Heart left ventricle (tissue), 16 donors: ENCODE data around the gene NPBWR2. TPM values are rescaled to one million over a fixed set of nuclear protein-coding genes. Genes with fewer than 3 reads are reported as not detected.

ENCODE experiments used
- ATAC-seq, 4 donors: fragments of 200-7000 bp; cut with Tn5 transposase; one replicate each; pipeline ENCODE4 v1.9.1; 2020 to 2022; ENCODE audit warnings: moderate library complexity in 4 of 4, mild to moderate bottlenecking in 3 of 4, moderate number of reproducible peaks in 1 of 4
- DNase-seq, 5 donors: peaks; one replicate each; pipeline ENCODE4 v3.0.0-alpha.2; 2020
- H3K27ac ChIP-seq, 12 donors: fragments of 200-600 bp; sonication (generic) in 4 of 12; one replicate each; pipeline versions ENCODE4 v1.5.0 to v1.8.0; 2016 to 2022; ENCODE audit warnings: mild to moderate bottlenecking in 2 of 12
- H3K27me3 ChIP-seq, 9 donors: fragments of 200-600 bp; sonication (generic) in 2 of 9; one replicate each; pipeline versions ENCODE4 v1.5.1 to v1.8.0; 2016 to 2022; ENCODE audit warnings: mild to moderate bottlenecking in 3 of 9
- H3K36me3 ChIP-seq, 9 donors: fragments of 200-600 bp; sonication (generic) in 2 of 9; one replicate each; pipeline versions ENCODE4 v1.5.0 to v1.8.0; 2018 to 2022; ENCODE audit warnings: mild to moderate bottlenecking in 2 of 9
- H3K4me1 ChIP-seq, 12 donors: fragments of 200-600 bp; sonication (generic) in 4 of 12; one replicate each; pipeline versions ENCODE4 v1.5.0 to v1.8.0; 2016 to 2022; ENCODE audit warnings: mild to moderate bottlenecking in 3 of 12
- H3K4me3 ChIP-seq, 12 donors: fragments of 200-600 bp; sonication (generic) in 4 of 12; one replicate each; pipeline versions ENCODE4 v1.5.0 to v1.8.0; 2017 to 2022; ENCODE audit warnings: mild to moderate bottlenecking in 9 of 12, moderate library complexity in 4 of 12
- H3K9me3 ChIP-seq, 12 donors: fragments of 200-600 bp; sonication (generic) in 4 of 12; one replicate each; pipeline versions ENCODE4 v1.5.0 to v1.8.0; 2016 to 2022; ENCODE audit warnings: mild to moderate bottlenecking in 1 of 12
- CTCF ChIP-seq, 12 donors: fragments of 200-600 bp; sonication (generic) in 4 of 12; IDR thresholded peaks; one replicate each; pipeline versions ENCODE4 v1.5.0 to v1.8.0; 2018 to 2022; ENCODE audit warnings: antibody characterized with exemption in 12 of 12, mild to moderate bottlenecking in 5 of 12
- POLR2A ChIP-seq, 2 donors: fragments of 450-650 bp; IDR thresholded peaks; one replicate each; pipeline ENCODE4 v1.6.1; 2017; ENCODE audit warnings: antibody characterized with exemption in 2 of 2, mild to moderate bottlenecking in 2 of 2, moderate library complexity in 2 of 2
- WGBS, 4 donors: extraction: QIAGEN DNeasy Blood & Tissue Kit in 2 of 4; methylation state at CpG; one replicate each; pipeline versions ENCODE4 v1.1.5 to v1.1.7; 2013 to 2018; 5-methylcytosine and 5-hydroxymethylcytosine counted together
- intact Hi-C, 10 donors: fragments of 100-400 bp; cut with DNase I; formaldehyde crosslinking; loops; one replicate each; pipeline versions ENCODE4 v1.11.1 to v1.14.2; 2022
- polyA plus RNA-seq, 2 donors: library from polyadenylated mRNA; stranded (reverse); fragments of 200-250 nt; gene quantifications; one replicate each; pipeline ENCODE4 v1.2.3, GENCODE V29; 2013
- total RNA-seq, 9 donors: library from RNA; depleted of rRNA in 2 of 9; stranded (reverse); fragments of >200 nt in 2 of 9; fragmentation: NEBNext Ultra II Directional in 3 of 9; extraction: Animal tissue kit (Norgen Biotek cat#: 25700) in 3 of 9; gene quantifications; one replicate each; pipeline versions ENCODE4 v1.1.0 to v1.2.4, GENCODE V29; 2016 to 2023
- donor health status: ischemic (EF 13 %, LVEDD 7.1; RV severe dilation, severe dysfunction).
- donor health status: healthy with polysubstance abuse.
- donor health status: DM: no; HTN: yes; CAD: no.
- donor health status: DM: no; HTN: no; CAD: no.
- donor health status: ischemic (EF 25% LVEDD 6.9; RV normal size, moderate dysfunction).
- donor health status: ischemic (EF 25% LVEDD 5.7; RV mildly dilated, moderate dysfunction).
- donor health status: healthy.
- donor health status: DM: yes; HTN: yes; CAD: no.
- donor health status: ischemic (EF 35%, LVEDD 5.7; RV mildly dilated, moderate dysfunction).
- donor health status: nonischemic (EF 11% LVEDD 7.7; RV severe dilation, severe dysfunction).
- donor health status: DM: yes; HTN: yes; CAD: no.
- donor health status: PGD.
- donor health status: ischemic (EF 29% LVEDD 5.4; RV normal size, mild dysfunction).
- donor health status: nonischemic (EF 23%, LVEDD 6.1; RV moderate dilation, normal function).

NPBWR2 gene
- total and polyA plus RNA-seq, 11 donors: not detected

GRCh38 chr20:64145458-64146300 is 38.3 kb upstream of the NPBWR2 start:
- Histone ChIP-seq H3K9me3 (peaks cover 0 to 10% (median 0%) of the 10 kb centered on the region in 12 donors), H3K4me3 (no peak overlapping the region), H3K4me1 (no peaks in the 10 kb centered on the region), H3K27ac (no peak overlapping the region), H3K36me3 (no peaks in the 10 kb centered on the region), H3K27me3 (peaks cover 0 to 27% (median 0%) of the 10 kb centered on the region in 9 donors)
- TF ChIP-seq POLR2A (IDR thresholded peaks at IDR 0.05): no peak
- no peak for TF ChIP-seq CTCF (IDR thresholded peaks at IDR 0.05)
- DNase-seq (peak in 2 of 5 donors; percentile 6 to 47), ATAC-seq (no peak)
- intact Hi-C loops: no loop called here
- 83 to 90% (median 88%) methylated on average over 12 to 17 of the region's 17 CpGs for WGBS, 4 donors

DNA sequence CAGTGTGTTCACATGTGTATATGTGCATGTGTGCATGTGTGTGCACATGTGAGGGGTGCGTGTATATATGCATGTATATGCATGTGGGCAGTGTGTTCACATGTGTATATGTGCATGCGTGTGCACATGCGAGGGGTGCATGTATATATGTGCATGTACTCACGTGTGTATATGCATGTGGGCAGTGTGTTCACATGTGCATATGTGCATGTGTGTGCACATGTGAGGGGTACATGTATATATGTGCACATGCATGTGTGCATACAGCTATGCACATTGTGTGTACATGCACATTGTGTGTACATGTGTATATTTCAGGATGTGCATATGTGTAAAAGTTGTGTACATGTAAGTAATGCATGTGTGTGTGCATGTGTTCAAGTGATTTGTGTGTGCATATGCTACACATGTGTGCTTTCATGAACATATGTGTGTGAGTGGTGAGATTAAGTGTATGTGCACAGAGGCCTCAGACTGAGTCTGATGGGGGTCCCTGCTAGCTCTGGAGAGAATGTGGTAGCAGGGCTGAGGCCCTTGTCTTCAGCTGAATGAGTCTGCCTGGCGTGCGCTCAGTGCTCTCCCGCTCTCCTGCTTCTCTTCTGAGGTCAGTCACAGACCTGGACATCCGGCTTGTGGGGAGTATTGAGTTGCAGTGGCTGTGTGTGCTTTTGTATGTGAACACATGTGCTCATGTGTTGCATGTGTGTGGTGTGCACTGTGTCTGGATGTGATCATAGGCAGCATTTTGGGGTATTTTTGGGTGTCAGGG is 37.0 kb upstream of the NPBWR2 start:
- H3K9me3 ChIP-seq: peaks cover 0 to 10% (median 0%) of the 10 kb centered on the region in 12 donors
- no peak overlapping the region for H3K27ac ChIP-seq
- 75 to 92% (median 87%) methylated on average over 8 of the region's 8 CpGs for WGBS, 4 donors
- peaks cover 0 to 27% (median 0%) of the 10 kb centered on the region in 9 donors for H3K27me3 ChIP-seq
- H3K36me3 ChIP-seq: no peaks in the 10 kb centered on the region
- intact Hi-C loops: no loop called here
- H3K4me3 ChIP-seq: no peak overlapping the region
- TF ChIP-seq POLR2A (IDR thresholded peaks at IDR 0.05): no peak
- no peak for TF ChIP-seq CTCF (IDR thresholded peaks at IDR 0.05)
- ATAC-seq: no peak
- no peaks in the 10 kb centered on the region for H3K4me1 ChIP-seq
- no peak for DNase-seq

DNA sequence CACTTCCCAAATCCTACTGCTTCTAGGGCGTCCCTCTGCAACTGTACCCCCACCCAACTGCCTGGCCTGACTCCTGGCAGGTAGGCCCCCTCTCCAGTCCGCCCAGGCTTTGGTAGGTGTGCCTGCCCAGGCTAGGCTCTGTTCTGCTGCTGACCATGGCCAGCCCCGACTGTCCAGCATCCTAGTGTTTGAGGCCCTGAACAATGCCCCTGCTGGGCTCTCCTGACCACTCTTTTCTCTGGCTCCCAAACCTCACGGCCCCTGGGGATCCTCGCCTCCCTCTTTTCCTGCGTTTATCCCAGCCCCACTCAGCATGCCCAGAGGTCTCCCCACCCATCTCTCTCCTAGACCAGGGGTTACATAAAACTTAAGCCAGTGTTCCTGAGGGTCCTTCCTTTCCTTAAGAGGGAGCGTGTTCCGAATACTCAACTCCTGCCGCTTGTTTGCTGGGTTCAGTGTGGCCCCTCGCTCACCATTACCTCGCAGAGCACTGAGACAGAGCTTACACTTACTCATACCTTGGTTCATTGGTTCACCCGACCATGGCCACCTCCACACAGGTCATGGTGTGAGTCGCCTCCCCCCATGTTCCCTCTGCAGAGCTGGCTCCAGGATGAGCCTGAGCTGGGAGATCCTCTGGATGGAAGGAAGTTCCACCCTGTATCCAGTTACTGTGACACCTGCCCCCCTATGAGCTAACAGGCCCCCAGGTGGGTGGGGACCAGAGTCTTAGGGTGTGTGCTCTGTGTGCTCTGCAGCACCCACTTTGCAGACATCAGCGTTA is 35.8 kb upstream of the NPBWR2 start:
- DNase-seq (peak in 2 of 5 donors; percentile 7 to 40), ATAC-seq (no peak)
- intact Hi-C loops: no loop called here
- no peaks in the 10 kb centered on the region for H3K36me3 ChIP-seq
- peaks cover 0 to 26% (median 0%) of the 10 kb centered on the region in 9 donors for H3K27me3 ChIP-seq
- H3K4me1 ChIP-seq: no peaks in the 10 kb centered on the region
- no peak overlapping the region for H3K27ac ChIP-seq
- TF ChIP-seq CTCF (IDR thresholded peaks at IDR 0.05) (no peak), POLR2A (IDR thresholded peaks at IDR 0.05) (no peak)
- no peak overlapping the region for H3K4me3 ChIP-seq
- peaks cover 0 to 10% (median 0%) of the 10 kb centered on the region in 12 donors for H3K9me3 ChIP-seq
- 78 to 84% (median 82%) methylated on average over 14 of the region's 14 CpGs for WGBS, 4 donors
